HG03097 (cell line): ENCODE results near the gene CA10.

Experiments
- ATAC-seq: cut with Tn5 transposase; IDR thresholded peaks from one replicate; pipeline ENCODE4 v1.9.1; 2021; ENCODE audit not compliant: unreplicated experiment, low FRiP score

The CA10 gene

GRCh38 chr17:51736356-51736755, 422.2 kb downstream of the CA10 start:
- ATAC-seq = no peak

DNA sequence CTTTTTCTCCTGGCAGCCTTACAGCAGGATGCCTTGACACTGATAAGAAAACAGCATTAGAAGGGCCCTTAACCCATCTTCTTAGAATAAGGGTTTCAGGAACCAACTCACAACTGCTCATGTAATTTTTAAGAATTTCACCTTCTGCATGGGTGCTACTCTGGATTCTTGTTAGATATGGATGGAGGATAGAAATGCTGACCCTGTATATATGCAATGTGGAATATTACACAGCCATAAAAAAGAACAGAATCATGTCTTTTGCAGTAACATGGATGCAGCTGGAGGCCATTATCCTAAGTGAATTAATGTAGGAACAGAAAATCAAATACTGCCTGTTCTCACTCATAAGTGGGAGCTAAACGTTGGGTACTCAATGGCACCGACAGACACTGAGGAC, 423.5 kb downstream of the CA10 start:
- no peak for ATAC-seq

GRCh38 chr17:51734462-51734861, 424.1 kb downstream of the CA10 start:
- no peak for ATAC-seq

DNA sequence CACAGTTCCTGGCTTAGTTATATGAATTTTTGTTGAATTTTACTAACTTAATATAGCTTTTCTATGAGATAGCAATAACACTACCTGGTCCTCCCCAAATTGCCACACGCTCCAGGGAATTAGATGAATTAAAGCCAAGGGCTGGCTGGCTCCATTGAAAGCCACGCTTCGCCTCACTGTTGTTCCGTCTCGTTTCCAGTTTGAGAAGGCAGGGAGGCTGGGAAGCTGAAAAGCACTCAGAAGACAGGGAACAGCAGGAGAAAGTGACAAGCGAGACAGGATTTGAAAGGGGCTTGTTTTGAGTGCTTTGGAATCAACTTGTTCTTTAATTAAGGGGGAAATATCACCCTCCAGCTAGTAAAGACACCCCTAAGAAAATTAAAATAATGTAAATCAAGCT, 425.3 kb downstream of the CA10 start:
- no peak for ATAC-seq

GRCh38 chr17:51731941-51732722, 426.4 kb downstream of the CA10 start:
- ATAC-seq = no peak

DNA sequence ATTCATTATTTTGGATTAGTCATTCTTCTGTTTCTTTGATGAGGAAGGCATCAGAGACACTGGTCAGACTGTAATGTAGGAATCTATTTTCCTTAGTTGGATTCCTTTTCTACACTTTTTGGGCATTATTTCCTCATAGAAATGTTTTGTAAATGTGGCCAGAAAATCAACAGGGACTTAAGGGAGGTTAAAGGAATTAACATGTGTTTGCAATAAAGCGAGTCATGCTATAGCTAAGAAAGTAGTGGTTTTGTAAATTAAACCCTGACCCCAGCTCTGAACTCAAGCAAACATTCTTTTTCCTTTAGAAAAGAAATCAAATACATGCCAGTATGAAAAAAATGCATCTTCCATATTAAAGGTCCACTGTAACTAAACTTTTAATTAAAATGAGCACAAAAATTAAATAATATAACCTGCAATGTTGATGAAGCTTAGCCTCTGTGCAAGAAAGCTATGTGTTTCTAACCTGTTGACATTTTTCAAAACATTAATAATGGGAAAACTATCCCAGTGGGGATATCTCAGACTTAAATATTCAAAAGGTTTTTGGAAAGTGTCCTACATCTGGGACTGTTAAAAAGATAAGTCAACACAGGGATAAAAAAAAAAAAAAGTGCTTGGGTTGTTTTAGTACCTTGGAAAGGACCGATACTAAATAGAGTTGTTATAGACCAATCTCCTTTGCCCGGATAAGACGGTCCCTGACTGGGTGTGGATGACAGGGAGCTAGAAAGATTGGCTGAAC, 428.0 kb downstream of the CA10 start:
- no peak for ATAC-seq

- no peak for ATAC-seq
Measured at GRCh38 chr17:51725185-51725584, 433.3 kb downstream of the CA10 start.

DNA sequence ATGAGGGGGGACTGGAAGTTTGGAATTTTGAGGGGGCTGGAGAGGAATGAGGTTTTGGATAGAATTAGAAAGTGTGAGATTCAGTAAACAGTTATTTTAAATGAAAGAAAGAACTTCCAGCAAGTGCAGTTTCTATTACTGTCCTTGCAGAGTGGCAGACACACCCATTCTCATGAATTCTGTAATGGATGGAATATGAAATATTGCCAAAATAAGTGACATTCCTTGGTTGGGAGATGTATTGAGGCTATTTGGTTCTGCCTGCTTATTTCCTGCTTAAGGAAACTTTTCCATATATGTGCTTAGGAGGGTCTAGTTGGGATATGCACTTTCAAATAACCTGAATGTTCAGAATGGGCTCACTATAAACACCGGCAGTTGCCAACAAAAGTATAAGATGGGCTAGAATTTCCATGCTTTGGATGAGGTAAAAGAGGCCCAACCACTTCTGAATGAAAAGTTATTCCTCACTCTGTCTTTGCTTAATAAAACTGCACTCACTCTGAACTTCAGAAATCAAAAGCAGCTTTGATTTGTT, 434.4 kb downstream of the CA10 start:
- ATAC-seq = no peak

GRCh38 chr17:51722994-51723393, 435.5 kb downstream of the CA10 start:
- no peak for ATAC-seq

DNA sequence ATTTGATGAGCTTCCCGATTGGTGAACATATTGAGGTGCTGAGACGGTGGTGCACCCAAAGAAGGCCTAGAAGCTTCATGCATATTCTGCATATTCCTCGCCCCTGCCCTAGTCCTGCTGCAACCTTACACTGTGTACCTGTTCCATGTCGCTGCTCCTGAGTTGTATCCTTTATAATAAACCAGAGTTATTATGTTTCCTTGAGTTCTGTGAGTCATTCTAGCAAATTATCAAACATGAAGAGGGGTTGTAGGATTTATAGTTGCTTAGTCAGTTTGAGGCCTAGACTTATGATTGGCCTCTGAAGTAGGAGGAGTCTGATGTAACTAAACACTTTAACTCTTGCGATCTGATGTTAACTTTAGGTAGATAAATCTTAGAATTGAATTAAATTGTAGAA, 436.8 kb downstream of the CA10 start:
- ATAC-seq = no peak

DNA sequence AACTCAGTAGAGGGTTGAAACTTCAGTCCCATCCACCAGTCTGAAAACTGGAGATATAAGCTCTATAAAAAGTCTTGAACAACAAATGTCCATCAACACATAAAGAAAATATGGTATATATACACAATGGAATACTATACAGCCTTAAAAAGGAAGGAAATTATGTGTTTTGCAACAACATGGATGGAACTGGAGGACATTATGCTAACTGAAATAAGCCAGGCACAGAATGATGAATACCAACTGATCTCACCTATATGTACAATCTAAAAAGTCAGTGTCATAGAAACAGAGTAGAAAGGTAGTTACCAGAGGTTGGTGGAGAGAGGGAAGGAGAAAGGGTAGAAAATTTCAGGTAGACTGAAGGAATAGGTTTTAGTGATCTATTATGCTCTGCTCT, 438.1 kb downstream of the CA10 start:
- no peak for ATAC-seq

DNA sequence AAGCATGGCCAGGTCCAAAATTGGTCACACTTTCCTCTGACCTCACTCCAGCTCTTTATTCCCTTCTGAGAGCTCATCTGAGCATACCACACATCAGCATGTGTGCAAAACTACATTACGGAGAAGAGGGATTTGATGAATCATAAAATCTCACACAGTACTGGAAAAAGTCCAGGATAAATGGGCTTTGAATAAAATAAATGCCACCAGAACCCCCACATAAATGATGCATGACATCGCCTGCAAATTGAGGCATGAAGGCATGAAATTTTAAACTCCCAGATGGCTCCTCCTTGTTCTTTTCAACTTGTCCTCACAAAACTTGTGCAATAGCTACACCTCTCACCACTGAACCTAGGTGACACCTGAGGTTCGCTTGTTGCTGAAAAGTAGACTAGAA, 439.5 kb downstream of the CA10 start:
- no peak for ATAC-seq

GRCh38 chr17:51711581-51711980, 446.9 kb downstream of the CA10 start:
- ATAC-seq = no peak

DNA sequence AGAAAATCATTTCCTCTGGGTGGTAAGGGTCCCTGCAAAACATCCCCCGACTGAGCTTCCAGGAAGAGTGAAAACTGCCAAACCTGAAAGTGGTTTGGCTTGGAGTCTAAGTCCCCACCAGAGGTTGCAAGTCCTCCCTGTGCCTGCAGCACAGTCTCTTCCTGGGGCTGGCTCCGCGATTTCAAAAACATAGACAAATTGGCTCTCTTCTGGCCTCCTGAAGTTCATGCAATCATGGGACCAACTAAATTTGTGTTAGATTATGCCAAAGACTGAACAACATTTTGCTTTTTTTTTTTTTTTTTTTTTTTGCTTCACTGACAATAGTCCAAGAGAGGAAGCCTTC, 447.9 kb downstream of the CA10 start:
- no peak for ATAC-seq

GRCh38 chr17:51709694-51710633, 448.6 kb downstream of the CA10 start:
- ATAC-seq = no peak

GRCh38 chr17:51707216-51707615, 451.3 kb downstream of the CA10 start:
- no peak for ATAC-seq

GRCh38 chr17:51706093-51706492, 452.4 kb downstream of the CA10 start:
- no peak for ATAC-seq

DNA sequence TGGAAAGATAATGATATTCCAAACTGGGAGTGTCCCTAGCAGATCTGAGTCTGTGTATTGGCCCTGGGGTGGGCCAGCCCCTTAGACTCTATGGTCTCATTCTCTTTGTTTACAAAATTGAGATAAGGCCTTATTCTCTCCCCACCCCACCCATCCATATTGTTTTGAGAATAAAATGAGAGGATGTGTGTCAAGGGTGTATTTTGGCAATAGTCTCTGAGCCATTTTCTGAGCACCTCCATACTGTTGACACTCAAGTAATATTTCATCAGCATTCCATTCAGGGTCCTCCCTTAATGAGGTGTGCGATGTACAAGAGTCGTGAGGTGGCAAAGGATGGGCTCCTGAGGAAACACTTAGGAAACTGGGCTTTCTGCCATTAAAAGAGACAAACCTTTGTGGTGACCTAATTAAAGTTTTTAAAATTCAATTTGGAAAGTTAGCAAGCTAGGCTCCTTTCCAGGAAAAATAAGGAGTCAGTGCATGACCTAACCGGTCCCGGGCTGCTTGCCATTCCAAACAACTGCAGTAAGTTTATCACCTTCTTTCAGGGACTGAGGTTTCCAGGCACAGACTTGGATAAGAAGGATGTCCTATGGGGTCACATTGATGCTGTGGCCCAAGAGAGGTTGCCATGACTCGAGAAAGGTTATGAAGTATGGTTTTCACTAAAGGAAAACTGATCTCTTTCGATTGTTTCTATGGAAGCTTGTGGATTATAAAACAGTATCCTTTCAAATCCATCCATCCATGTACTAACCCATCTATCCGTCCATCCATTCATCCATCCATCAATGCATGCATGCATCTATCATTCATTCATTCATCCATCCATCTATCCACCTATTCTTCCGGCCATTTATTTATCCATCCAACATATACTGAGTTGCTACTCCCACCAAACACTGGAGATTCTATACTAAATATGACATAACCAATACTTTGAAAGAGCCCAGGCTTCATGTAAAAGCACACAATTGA, 454.9 kb downstream of the CA10 start:
- no peak for ATAC-seq

DNA sequence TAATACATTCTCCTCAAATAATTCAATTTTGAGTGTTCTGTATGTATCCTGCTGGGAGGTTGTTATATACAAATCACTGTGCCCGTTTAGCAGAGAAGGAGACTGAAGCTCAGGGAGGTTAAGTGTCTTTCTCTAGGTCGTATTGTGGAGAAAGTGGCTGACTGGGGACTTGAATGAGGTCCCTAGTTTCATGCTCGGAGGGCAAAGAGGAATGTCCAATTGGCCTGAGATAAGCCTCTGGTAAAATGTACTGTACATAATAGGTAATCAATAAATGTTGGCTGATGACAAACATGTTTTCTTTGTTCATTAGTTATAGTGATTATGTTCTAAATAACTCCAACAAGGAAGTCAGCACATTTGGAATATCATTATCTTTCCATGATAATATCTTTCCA, 455.6 kb downstream of the CA10 start:
- ATAC-seq = no peak

DNA sequence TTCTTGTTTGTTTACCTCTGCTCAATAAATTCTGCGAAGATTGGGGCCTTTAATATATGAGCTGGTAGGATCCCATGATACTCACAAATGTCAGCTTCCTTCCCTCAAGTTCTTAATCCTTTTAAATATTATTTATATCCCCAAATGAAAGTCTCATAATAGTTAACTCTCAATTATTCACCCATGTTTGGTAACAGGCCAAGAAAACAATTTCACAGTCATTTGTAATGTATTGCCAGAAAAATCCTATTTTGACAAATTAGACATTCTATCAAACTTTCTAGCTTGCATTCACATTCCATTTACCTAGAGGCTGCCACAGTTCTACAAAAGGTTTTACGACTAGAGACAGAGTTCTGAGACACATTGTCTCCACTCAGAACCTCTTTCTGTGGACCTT, 457.0 kb downstream of the CA10 start:
- no peak for ATAC-seq
